Eye (tissue), 1 donor: ENCODE data around the gene POP4.
"Not testable (repeated sequence)": the region's sequence is repeated elsewhere in the genome, so short reads cannot be mapped to it uniquely, and the experiment has no call there.

Experiments
- DNase-seq: peaks from one replicate; pipeline ENCODE4 v3.0.0-alpha.2; 2015

The POP4 gene

GRCh38 chr19:29605653-29606419 is at the start of gene POP4:
Gene POP4 (plus strand): TSS chr19:29606283. CDS start chr19:29606319, 36 bp downstream.
- peak; percentile 99 for DNase-seq

- DNase-seq = not testable (repeated sequence)
Observed at GRCh38 chr19:29559110-29559509, 47.0 kb upstream of the POP4 start.

GRCh38 chr19:29559743-29560142 is 46.3 kb upstream of the POP4 start:
- no peak for DNase-seq

GRCh38 chr19:29560313-29561075 is 45.6 kb upstream of the POP4 start:
- no peak for DNase-seq

- no peak for DNase-seq
Observed at GRCh38 chr19:29561601-29562000, 44.5 kb upstream of the POP4 start.

GRCh38 chr19:29562299-29563297 is 43.5 kb upstream of the POP4 start:
- no peak for DNase-seq

- DNase-seq = no peak
Observed at GRCh38 chr19:29563486-29564101, 42.5 kb upstream of the POP4 start.

- no peak for DNase-seq
Observed at GRCh38 chr19:29564574-29565005, 41.5 kb upstream of the POP4 start.

GRCh38 chr19:29565171-29565570 is 40.9 kb upstream of the POP4 start:
- no peak for DNase-seq

GRCh38 chr19:29566496-29567054 is 39.5 kb upstream of the POP4 start:
- no peak for DNase-seq

- no peak for DNase-seq
Observed at GRCh38 chr19:29567366-29567915, 38.6 kb upstream of the POP4 start.

- DNase-seq = no peak
Observed at GRCh38 chr19:29568036-29569025, 37.8 kb upstream of the POP4 start.

GRCh38 chr19:29569038-29569911 is 36.8 kb upstream of the POP4 start:
- no peak for DNase-seq

- DNase-seq = no peak
Observed at GRCh38 chr19:29571181-29571580, 34.9 kb upstream of the POP4 start.

GRCh38 chr19:29573486-29573885 is 32.6 kb upstream of the POP4 start:
- DNase-seq = no peak

- no peak for DNase-seq
Observed at GRCh38 chr19:29574510-29574909, 31.6 kb upstream of the POP4 start.

GRCh38 chr19:29576046-29576606 is 30.0 kb upstream of the POP4 start:
- no peak for DNase-seq

GRCh38 chr19:29576761-29577648 is 29.1 kb upstream of the POP4 start:
- DNase-seq = no peak
